ENCODE measurements around the gene CHST8.

The CHST8 gene

GRCh38 chr19:33799476-33799875, 177.7 kb downstream of the CHST8 start:
- no peak for DNase-seq

GRCh38 chr19:33800012-33800680, 178.4 kb downstream of the CHST8 start:
- DNase-seq: no peak

GRCh38 chr19:33801411-33801810, 179.7 kb downstream of the CHST8 start:
- DNase-seq: no peak

- no peak for DNase-seq
Measured at GRCh38 chr19:33802001-33802400, 180.2 kb downstream of the CHST8 start.

- DNase-seq: no peak
Measured at GRCh38 chr19:33802801-33803200, 181.0 kb downstream of the CHST8 start.

- DNase-seq: no peak
Measured at GRCh38 chr19:33803383-33803782, 181.6 kb downstream of the CHST8 start.

- DNase-seq: no peak
Measured at GRCh38 chr19:33804021-33804799, 182.5 kb downstream of the CHST8 start.

GRCh38 chr19:33805313-33805712, 183.6 kb downstream of the CHST8 start:
- no peak for DNase-seq

GRCh38 chr19:33805840-33806433, 184.2 kb downstream of the CHST8 start:
- no peak for DNase-seq

- no peak for DNase-seq
Measured at GRCh38 chr19:33806434-33806881, 184.7 kb downstream of the CHST8 start.

GRCh38 chr19:33808399-33808798, 186.6 kb downstream of the CHST8 start:
- DNase-seq: no peak

GRCh38 chr19:33809960-33810359, 188.2 kb downstream of the CHST8 start:
- no peak for DNase-seq

GRCh38 chr19:33810821-33811220, 189.1 kb downstream of the CHST8 start:
- no peak for DNase-seq

- DNase-seq: no peak
Measured at GRCh38 chr19:33811246-33811645, 189.5 kb downstream of the CHST8 start.

- DNase-seq: no peak
Measured at GRCh38 chr19:33811736-33812387, 190.1 kb downstream of the CHST8 start.

- DNase-seq: no peak
Measured at GRCh38 chr19:33812388-33813330, 190.9 kb downstream of the CHST8 start.

GRCh38 chr19:33813391-33814101, 191.8 kb downstream of the CHST8 start:
- no peak for DNase-seq

- DNase-seq: no peak
Measured at GRCh38 chr19:33814181-33815165, 192.7 kb downstream of the CHST8 start.

GRCh38 chr19:33815380-33816340, 193.9 kb downstream of the CHST8 start:
- DNase-seq: no peak
